Measurements from ENCODE around the gene BPIFA3. TPM values are rescaled to one million over a fixed set of nuclear protein-coding genes. Genes with fewer than 3 reads are reported as not detected.

The BPIFA3 gene
- total and polyA plus RNA-seq, 2 of the 13 experiments (the other 11 are each of a cell fraction or from before 2014, with no cell fraction given): not detected

GRCh38 chr20:33210371-33210770, 6.8 kb upstream of the BPIFA3 start (continued):
- TF ChIP-seq TCF12 (IDR thresholded peaks at IDR 0.05) (no peak), TCF12 (CRISPR knock-in tag; IDR thresholded peaks at IDR 0.05) (no peak), ZSCAN30 (CRISPR knock-in tag; IDR thresholded peaks at IDR 0.05) (no peak), RBAK (CRISPR knock-in tag; IDR thresholded peaks at IDR 0.05) (no peak), HOXA9 (CRISPR knock-in tag; IDR thresholded peaks at IDR 0.05; ENCODE audit: borderline replicate concordance) (no peak)

GRCh38 chr20:33211817-33212424, 5.2 kb upstream of the BPIFA3 start:
- H3K36me3 ChIP-seq (replicated peaks in 1 of 2; ENCODE audit: control insufficient read depth in 1 of 2, insufficient read depth in 2 of 2, low read length in 2 of 2): no peaks in the 10 kb centered on the region
- ATAC-seq (peak; percentile 94), DNase-seq (ENCODE audit: low spot score) (peak; percentile 78), FAIRE-seq (peak; percentile 96)
- H3K27ac ChIP-seq (ENCODE audit: extremely low read length, insufficient read depth, low read length): no peak overlapping the region
- ChIA-PET POLR2A (no interaction called here), CTCF (ENCODE audit: low intra/inter-chr PET ratio, low total read pairs) (interaction anchor here (0.8 to 3.6 kb wide), 4 partner anchors 43 to 309 kb away, joined by 3 to 21 read pairs (median 5); no protein-coding TSS in a partner anchor)
- H3K79me2 ChIP-seq (ENCODE audit: insufficient read depth, low read length): no peaks in the 10 kb centered on the region
- no peak overlapping the region for H3K4me3 ChIP-seq (replicated peaks in 1 of 3; ENCODE audit: insufficient read depth in 1 of 3, low read depth in 2 of 3, low read length in 3 of 3)
- in situ Hi-C loops (cut with HindIII; ENCODE audit: extremely low pct_ligation_motif_present, low pct_unique_long_range_greater_than_20kb): loop anchor here (10.0 kb wide), 1 partner anchor 307 kb away; no protein-coding TSS in a partner anchor
- H3K27me3 ChIP-seq (ENCODE audit: control insufficient read depth in 1 of 2, insufficient read depth in 2 of 2, low read length in 2 of 2): peaks cover 2 to 4% of the 10 kb centered on the region in 2 experiments; a peak in 1 of 5 replicates
- no TSS peak for BruUV-seq (replicated peaks)
- WGBS (ENCODE audit: low lambda C conversion rate): 3% methylated on average over 5 of the region's 5 CpGs
- H2AFZ ChIP-seq (ENCODE audit: low read length): no peak overlapping the region
- H3K4me1 ChIP-seq (ENCODE audit: insufficient read depth, low read length): no peaks in the 10 kb centered on the region
- no peak overlapping the region for H3K4me2 ChIP-seq (ENCODE audit: low read depth, low read length)
- H4K20me1 ChIP-seq (ENCODE audit: insufficient read depth, low read length): peaks cover 12% of the 10 kb centered on the region; the same call in 1 of the 2 replicates
- no peaks in the 10 kb centered on the region for H3K9me3 ChIP-seq (ENCODE audit: low read length)
- H3K9ac ChIP-seq (ENCODE audit: insufficient read depth, low read depth, low read length): no peak overlapping the region
- intact Hi-C loops (cut with micrococcal nuclease; ENCODE audit: unreplicated experiment): loop anchor here (1.0 to 5.0 kb wide), 3 partner anchors 116 to 420 kb away; no protein-coding TSS in a partner anchor
- TF ChIP-seq ZNF766 (CRISPR knock-in tag; IDR thresholded peaks at IDR 0.05; ENCODE audit: borderline replicate concordance) (no peak), SMC3 (IDR thresholded peaks at IDR 0.05; ENCODE audit: low read length) (peak; percentile 84), ZNF652 (CRISPR knock-in tag; IDR thresholded peaks at IDR 0.05; ENCODE audit: borderline replicate concordance, low read depth) (no peak), ZBTB20 (CRISPR knock-in tag; IDR thresholded peaks at IDR 0.05; ENCODE audit: borderline replicate concordance, low read depth) (no peak), KDM2A (CRISPR knock-in tag; IDR thresholded peaks at IDR 0.05; ENCODE audit: borderline replicate concordance, low read depth) (0 out of 2 replicates have a peak, but pooled peaks have one; percentile 23), PRDM4 (CRISPR knock-in tag; IDR thresholded peaks at IDR 0.05; ENCODE audit: borderline replicate concordance) (no peak), ERF (CRISPR knock-in tag; IDR thresholded peaks at IDR 0.05) (peak; percentile 56; the same call in 1 of the 2 replicates), HMG20A (CRISPR knock-in tag; IDR thresholded peaks at IDR 0.05; ENCODE audit: borderline replicate concordance) (no peak), TAF15 (IDR thresholded peaks at IDR 0.05; ENCODE audit: low read depth, low read length, poor library complexity, severe bottlenecking) (no peak), STAG1 (CRISPR knock-in tag; IDR thresholded peaks at IDR 0.05) (peak; percentile 76), TAF1 (CRISPR knock-in tag; IDR thresholded peaks at IDR 0.05) (0 out of 2 replicates have a peak, but pooled peaks have one; percentile 21), KAT2B (IDR thresholded peaks at IDR 0.05; ENCODE audit: borderline replicate concordance, low read depth, low read length) (no peak), ZNF160 (CRISPR knock-in tag; IDR thresholded peaks at IDR 0.05) (no peak), PAWR (CRISPR knock-in tag; IDR thresholded peaks at IDR 0.05; ENCODE audit: borderline replicate concordance) (no peak), HOMEZ (CRISPR knock-in tag; IDR thresholded peaks at IDR 0.05; ENCODE audit: low read depth) (0 out of 2 replicates have a peak, but pooled peaks have one; percentile 27), MIER2 (CRISPR knock-in tag; IDR thresholded peaks at IDR 0.05) (peak; percentile 94)

All from HepG2 (cell line).